Keratinocyte (primary cell): ENCODE data around the gene ZNF497. TPM values are rescaled to one million over a fixed set of nuclear protein-coding genes. Genes with fewer than 3 reads are reported as not detected.
"Not testable (repeated sequence)": the region's sequence is repeated elsewhere in the genome, so short reads cannot be mapped to it uniquely, and the experiment has no call there.

ENCODE experiments used
- DNase-seq: peaks from one replicate; pipeline ENCODE4 v3.0.0-alpha.2; 2011; ENCODE audit warnings: low read depth, missing footprints, low spot score
- FAIRE-seq: peaks from 2 replicates; lab custom pipeline; 2011; peaks lifted over from hg19 to GRCh38; lab: Jason Lieb, UNC
- H2AFZ ChIP-seq: 2 replicates; pipeline ENCODE4 v1.6.0; 2012; ENCODE audit warnings: low read length, control low read depth, inconsistent platforms; ENCODE audit not compliant: control insufficient read depth
- H3K27ac ChIP-seq: 2 replicates; pipeline ENCODE4 v1.5.1; 2011; ENCODE audit warnings: low read length; ENCODE audit not compliant: control insufficient read depth, insufficient read depth
- H3K27me3 ChIP-seq: 3 replicates; pipeline ENCODE4 v1.6.0; 2011; ENCODE audit warnings: low read length; ENCODE audit not compliant: control insufficient read depth, insufficient read depth; ENCODE audit errors: extremely low read depth
- H3K36me3 ChIP-seq, 2 experiments: 2 replicates in 1 of 2; 3 replicates in 1 of 2; pipeline ENCODE4 v1.5.1; 2011; ENCODE audit warnings: low read length in 2 of 2, mild to moderate bottlenecking in 1 of 2; ENCODE audit not compliant: control insufficient read depth in 2 of 2, insufficient read depth in 2 of 2; ENCODE audit errors: extremely low read depth in 1 of 2
- H3K4me1 ChIP-seq: 3 replicates; pipeline ENCODE4 v1.5.1; 2011; ENCODE audit warnings: low read length; ENCODE audit not compliant: control insufficient read depth, insufficient read depth; ENCODE audit errors: extremely low read depth
- H3K4me2 ChIP-seq: 3 replicates; pipeline ENCODE4 v1.6.0; 2011; ENCODE audit warnings: low read depth, low read length; ENCODE audit not compliant: control insufficient read depth, insufficient read depth; ENCODE audit errors: extremely low read depth
- H3K4me3 ChIP-seq, 3 experiments: fragments of 200-600 bp in 1 of 3; sonication (generic) in 1 of 3; 2 replicates in 2 of 3; 3 replicates in 1 of 3; pipeline ENCODE4 v1.5.1; 2011 to 2016; ENCODE audit warnings: low read length in 3 of 3, mild to moderate bottlenecking in 3 of 3, control low read depth in 2 of 3, inconsistent platforms in 1 of 3, low read depth in 1 of 3, mixed read lengths in 1 of 3, mixed run types in 1 of 3, moderate library complexity in 1 of 3; ENCODE audit not compliant: control insufficient read depth in 2 of 3, insufficient read depth in 2 of 3; ENCODE audit errors: extremely low read depth in 1 of 3
- H3K79me2 ChIP-seq: 2 replicates; pipeline ENCODE4 v1.6.0; 2012; ENCODE audit warnings: low read length; ENCODE audit not compliant: control insufficient read depth, insufficient read depth
- H3K9ac ChIP-seq: 3 replicates; pipeline ENCODE4 v1.6.0; 2011; ENCODE audit warnings: low read length; ENCODE audit not compliant: control insufficient read depth, insufficient read depth; ENCODE audit errors: extremely low read depth
- H3K9me1 ChIP-seq: 3 replicates; pipeline ENCODE4 v1.6.0; 2011; ENCODE audit warnings: low read length; ENCODE audit not compliant: control insufficient read depth, insufficient read depth; ENCODE audit errors: extremely low read depth
- H3K9me3 ChIP-seq: 2 replicates; pipeline ENCODE4 v1.5.1; 2012; ENCODE audit warnings: low read depth, low read length; ENCODE audit not compliant: control insufficient read depth
- H4K20me1 ChIP-seq: 3 replicates; pipeline ENCODE4 v1.6.0; 2011; ENCODE audit warnings: low read length; ENCODE audit not compliant: control insufficient read depth, insufficient read depth; ENCODE audit errors: extremely low read depth
- EZH2 ChIP-seq: IDR thresholded peaks from one replicate; pipeline ENCODE4 v1.6.1; 2012; ENCODE audit warnings: inconsistent platforms, mild to moderate bottlenecking, low read length, moderate library complexity
- dilution Hi-C: fragments of 300-500 bp; cut with MboI; formaldehyde crosslinking; loops from one replicate; pipeline ENCODE4 v1.7.0; 2020; ENCODE audit warnings: low sequenced_read_pairs; ENCODE audit not compliant: extremely low pct_ligation_motif_present
- polyA plus RNA-seq, 5 experiments: library from polyadenylated mRNA; depleted of rRNA in 3 of 5; stranded (reverse) in 3 of 5; stranded (forward) in 1 of 5; unstranded in 1 of 5; fragments of >200 nt; gene quantifications; 1 replicate in 1 of 5; 2 replicates in 3 of 5; 3 replicates in 1 of 5; pipeline versions ENCODE4 v1.2.1 to v1.2.3, GENCODE V29; 2011 to 2012; ENCODE audit warnings: missing spikeins in 2 of 5, low read depth in 1 of 5, low replicate concordance in 1 of 5
- TF ChIP-seq, protein P1 (sequence below), 3 experiments: IDR thresholded peaks in 1 of 3; conservative IDR thresholded peaks in 1 of 3; optimal IDR thresholded peaks in 1 of 3; 2 replicates in 2 of 3; 3 replicates in 1 of 3; pipeline versions ENCODE3 to v1.5.1; 2011; ENCODE audit warnings: low read length in 3 of 3, mild to moderate bottlenecking in 3 of 3, moderate library complexity in 2 of 3, control low read depth in 1 of 3, inconsistent platforms in 1 of 3; ENCODE audit not compliant: insufficient read depth in 2 of 3; ENCODE audit errors: extremely low read depth in 1 of 3

Gene ZNF497
- polyA plus RNA-seq, 1 donor (not counting 4 experiments of a cell fraction or from before 2014, with no cell fraction given): 0.29 TPM

DNA sequence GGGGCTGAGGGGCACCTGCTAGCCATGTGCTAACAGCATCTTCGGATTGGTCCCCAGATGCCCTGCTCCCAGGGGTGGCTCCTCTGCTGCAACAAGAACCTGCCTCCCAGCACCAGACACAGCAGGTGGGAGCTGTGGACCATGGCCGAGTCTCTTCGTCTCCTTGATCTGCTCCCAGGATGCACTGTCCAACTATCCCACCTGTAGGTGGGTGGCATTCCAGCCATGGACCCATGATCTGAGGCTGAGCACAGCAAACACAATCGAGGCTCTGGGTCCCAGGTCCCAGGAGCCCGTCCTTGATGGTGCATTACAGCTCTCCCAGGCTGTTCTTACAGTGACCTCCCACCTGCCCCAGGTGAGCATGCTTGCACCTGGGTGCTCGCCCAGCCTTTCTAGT lies 16.7 kb upstream of the ZNF497 start:
- Histone ChIP-seq H3K27me3 (no peaks in the 10 kb centered on the region), H3K4me1 (peaks cover 13% of the 10 kb centered on the region), H3K27ac (no peak overlapping the region), H3K4me3 (no peak overlapping the region), H4K20me1 (no peaks in the 10 kb centered on the region), H2AFZ (no peak overlapping the region), H3K9me1 (no peaks in the 10 kb centered on the region), H3K4me2 (peak overlapping the region; percentile 94), H3K9me3 (no peaks in the 10 kb centered on the region), H3K9ac (no peak overlapping the region), H3K79me2 (peaks cover 13% of the 10 kb centered on the region), H3K36me3 (no peaks in the 10 kb centered on the region)
- TF ChIP-seq, protein P1, sequence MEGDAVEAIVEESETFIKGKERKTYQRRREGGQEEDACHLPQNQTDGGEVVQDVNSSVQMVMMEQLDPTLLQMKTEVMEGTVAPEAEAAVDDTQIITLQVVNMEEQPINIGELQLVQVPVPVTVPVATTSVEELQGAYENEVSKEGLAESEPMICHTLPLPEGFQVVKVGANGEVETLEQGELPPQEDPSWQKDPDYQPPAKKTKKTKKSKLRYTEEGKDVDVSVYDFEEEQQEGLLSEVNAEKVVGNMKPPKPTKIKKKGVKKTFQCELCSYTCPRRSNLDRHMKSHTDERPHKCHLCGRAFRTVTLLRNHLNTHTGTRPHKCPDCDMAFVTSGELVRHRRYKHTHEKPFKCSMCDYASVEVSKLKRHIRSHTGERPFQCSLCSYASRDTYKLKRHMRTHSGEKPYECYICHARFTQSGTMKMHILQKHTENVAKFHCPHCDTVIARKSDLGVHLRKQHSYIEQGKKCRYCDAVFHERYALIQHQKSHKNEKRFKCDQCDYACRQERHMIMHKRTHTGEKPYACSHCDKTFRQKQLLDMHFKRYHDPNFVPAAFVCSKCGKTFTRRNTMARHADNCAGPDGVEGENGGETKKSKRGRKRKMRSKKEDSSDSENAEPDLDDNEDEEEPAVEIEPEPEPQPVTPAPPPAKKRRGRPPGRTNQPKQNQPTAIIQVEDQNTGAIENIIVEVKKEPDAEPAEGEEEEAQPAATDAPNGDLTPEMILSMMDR (optimal IDR thresholded peaks at IDR 0.05 in 1 of 3, IDR thresholded peaks at IDR 0.05 in 1 of 3, conservative IDR thresholded peaks at IDR 0.05 in 1 of 3; ENCODE audit: extremely low read depth in 1 of 3, insufficient read depth in 2 of 3, low read length in 3 of 3): no peak
- FAIRE-seq (no peak), DNase-seq (no peak)
- dilution Hi-C loops: no loop called here

DNA sequence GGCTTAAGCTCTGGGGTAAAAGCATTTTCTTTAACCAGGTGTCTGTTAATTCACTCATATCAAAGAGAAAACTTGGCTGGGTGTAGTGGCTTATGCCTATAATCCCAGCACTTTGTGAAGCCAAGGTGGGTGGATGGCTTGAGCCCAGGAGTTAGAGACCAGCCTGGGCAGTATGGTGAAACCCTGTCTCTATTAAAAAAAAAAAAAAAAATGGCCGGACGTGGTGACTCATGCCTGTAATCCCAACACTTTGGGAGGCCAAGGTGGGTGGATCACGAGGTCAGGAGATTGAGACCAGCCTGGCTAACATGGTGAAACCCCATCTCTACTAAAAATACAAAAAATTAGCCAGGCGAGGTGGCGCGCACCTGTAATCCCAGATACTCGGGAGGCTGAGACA lies 14.2 kb upstream of the ZNF497 start:
- H4K20me1 ChIP-seq, H3K27ac ChIP-seq, H2AFZ ChIP-seq, H3K4me1 ChIP-seq, H3K27me3 ChIP-seq, H3K36me3 ChIP-seq, FAIRE-seq, H3K9me1 ChIP-seq, H3K4me3 ChIP-seq, H3K9me3 ChIP-seq, H3K4me2 ChIP-seq, H3K79me2 ChIP-seq, H3K9ac ChIP-seq, dilution Hi-C loops, DNase-seq: not testable (repeated sequence)

DNA sequence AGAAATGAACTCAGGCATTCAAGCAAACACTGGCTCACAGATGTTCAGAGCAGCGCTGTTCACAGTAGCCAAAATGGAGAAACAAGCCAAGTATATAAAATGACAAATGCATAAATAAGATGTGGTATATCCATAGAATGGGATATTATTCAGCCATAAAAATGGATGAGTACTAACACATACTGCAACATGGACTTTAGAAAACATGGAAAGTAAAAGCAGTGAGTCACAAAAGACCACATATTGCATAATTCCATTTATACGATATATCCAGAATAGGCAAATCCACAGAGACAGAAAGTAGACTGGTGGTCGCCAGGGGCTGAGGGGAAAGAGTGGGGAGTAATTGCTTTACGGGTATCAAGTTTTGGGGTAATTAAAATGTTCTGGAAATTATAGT lies 11.6 kb upstream of the ZNF497 start:
- Histone ChIP-seq H3K36me3 (no peaks in the 10 kb centered on the region), H3K4me1 (no peaks in the 10 kb centered on the region), H3K9me3 (no peaks in the 10 kb centered on the region), H3K9me1 (no peaks in the 10 kb centered on the region), H3K4me2 (no peak overlapping the region), H2AFZ (no peak overlapping the region), H4K20me1 (no peaks in the 10 kb centered on the region), H3K9ac (no peak overlapping the region), H3K27ac (no peak overlapping the region), H3K4me3 (no peak overlapping the region), H3K79me2 (no peaks in the 10 kb centered on the region), H3K27me3 (no peaks in the 10 kb centered on the region)
- no peak for DNase-seq
- no peak for TF ChIP-seq EZH2
- TF ChIP-seq, protein P1 (optimal IDR thresholded peaks at IDR 0.05 in 1 of 3, IDR thresholded peaks at IDR 0.05 in 1 of 3, conservative IDR thresholded peaks at IDR 0.05 in 1 of 3; ENCODE audit: extremely low read depth in 1 of 3, insufficient read depth in 2 of 3, low read length in 3 of 3): no peak
- dilution Hi-C loops: no loop called here
- no peak for FAIRE-seq
